Medulla oblongata (tissue), 1 donor: ENCODE data around the gene CRIP1.

Experiments
- DNase-seq: peaks from one replicate; pipeline ENCODE4 v3.0.0-alpha.2; 2015; ENCODE audit errors: extremely low spot score

CRIP1 gene

GRCh38 chr14:105531894-105532623 lies 45.4 kb downstream of the CRIP1 start:
- DNase-seq, result no peak

GRCh38 chr14:105532735-105533141 lies 46.1 kb downstream of the CRIP1 start:
- DNase-seq, result no peak

- DNase-seq, result no peak
Measured at GRCh38 chr14:105533391-105533790, 46.7 kb downstream of the CRIP1 start.

- DNase-seq, result no peak
Measured at GRCh38 chr14:105533811-105534498, 47.3 kb downstream of the CRIP1 start.

GRCh38 chr14:105534586-105534985 lies 47.9 kb downstream of the CRIP1 start:
- DNase-seq, result no peak

- no peak for DNase-seq
Measured at GRCh38 chr14:105536051-105536450, 49.4 kb downstream of the CRIP1 start.

GRCh38 chr14:105536691-105537579 lies 50.2 kb downstream of the CRIP1 start:
- DNase-seq, result no peak

GRCh38 chr14:105537580-105538474 lies 51.1 kb downstream of the CRIP1 start:
- DNase-seq, result peak; percentile 23
